Measurements from ENCODE around the gene NPPB. TPM values are rescaled to one million over a fixed set of nuclear protein-coding genes. Genes with fewer than 3 reads are reported as not detected.
A peak's percentile ranks its signal among the peaks of the same experiment; 100 is the strongest.
"Not testable (repeated sequence)": the region's sequence is repeated elsewhere in the genome, so short reads cannot be mapped to it uniquely, and the experiment has no call there.

Gene NPPB
- total RNA-seq (not detected), polyA plus RNA-seq (ENCODE audit: insufficient read depth in 1 of 8, insufficient read length in 8 of 8, low replicate concordance in 1 of 8) (not detected)
- long read RNA-seq, donor 1: 0 reads
- long read RNA-seq, donor 2: 0 reads
- long read RNA-seq, donor 3: 0 reads
- long read RNA-seq, donor 4: 0 reads
- long read RNA-seq, donor 5: 0 reads
- long read RNA-seq, donor 6: 0 reads
- long read RNA-seq, donor 7: 0 reads
- long read RNA-seq, donor 8: 0 reads
- long read RNA-seq, donor 9: 0 reads
- long read RNA-seq, donor 10: 0 reads
- long read RNA-seq, donor 11: 0 reads

- WGBS (ENCODE audit: insufficient coverage): 19% methylated on average over 16 of the region's 16 CpGs
- Histone ChIP-seq H3K4me3 (ENCODE audit: low read length) (no peak within 1 kb of the TSS), H3K27me3 (ENCODE audit: control insufficient read depth, insufficient read depth, low read length) (peaks cover 34% of the 10 kb centered on the region), H3K4me1 (ENCODE audit: control insufficient read depth, insufficient read depth, low read length) (peaks cover 5% of the 10 kb centered on the region), H3K36me3 (ENCODE audit: control insufficient read depth, insufficient read depth, low read length) (no peaks in the 10 kb centered on the region), H3K9me3 (replicated peaks; ENCODE audit: control insufficient read depth, low read depth, low read length) (no peaks in the 10 kb centered on the region), H3K27ac (ENCODE audit: low read length) (no peak within 1 kb of the TSS)
- no peak for DNase-seq
Observed at GRCh38 chr1:11858613-11858967, at the start of gene NPPB. TSS of gene NPPB (minus strand) at chr1:11858945. CDS start at chr1:11858833, 112 bp downstream.

- H3K27me3 ChIP-seq (ENCODE audit: control insufficient read depth, insufficient read depth, low read length): no peaks in the 10 kb centered on the region
- H3K4me3 ChIP-seq (ENCODE audit: low read length): peak overlapping the region; percentile 84
- 0% methylated on average over 11 of the region's 24 CpGs for WGBS (ENCODE audit: insufficient coverage)
- no peaks in the 10 kb centered on the region for H3K36me3 ChIP-seq (ENCODE audit: control insufficient read depth, insufficient read depth, low read length)
- H3K4me1 ChIP-seq (ENCODE audit: control insufficient read depth, insufficient read depth, low read length): peaks cover 6% of the 10 kb centered on the region
- no peaks in the 10 kb centered on the region for H3K9me3 ChIP-seq (replicated peaks; ENCODE audit: control insufficient read depth, low read depth, low read length)
- peak overlapping the region; percentile 98 for H3K27ac ChIP-seq (ENCODE audit: low read length)
- peak; percentile 98 for DNase-seq
Observed at GRCh38 chr1:11908095-11908675, 49.4 kb upstream of the NPPB start.

GRCh38 chr1:11907275-11908094 lies 48.7 kb upstream of the NPPB start:
- no peaks in the 10 kb centered on the region for H3K36me3 ChIP-seq (ENCODE audit: control insufficient read depth, insufficient read depth, low read length)
- H3K9me3 ChIP-seq (replicated peaks; ENCODE audit: control insufficient read depth, low read depth, low read length): no peaks in the 10 kb centered on the region
- H3K4me1 ChIP-seq (ENCODE audit: control insufficient read depth, insufficient read depth, low read length): peaks cover 6% of the 10 kb centered on the region
- peak overlapping the region; percentile 98 for H3K27ac ChIP-seq (ENCODE audit: low read length)
- peak; percentile 98 for DNase-seq
- whole genome bisulfite sequencing (ENCODE audit: insufficient coverage): 9% methylated on average over 7 of the region's 19 CpGs
- H3K4me3 ChIP-seq (ENCODE audit: low read length): no peak overlapping the region
- H3K27me3 ChIP-seq (ENCODE audit: control insufficient read depth, insufficient read depth, low read length): no peaks in the 10 kb centered on the region

GRCh38 chr1:11906870-11907269 lies 48.1 kb upstream of the NPPB start:
- Histone ChIP-seq H3K4me1 (ENCODE audit: control insufficient read depth, insufficient read depth, low read length) (peaks cover 6% of the 10 kb centered on the region), H3K9me3 (replicated peaks; ENCODE audit: control insufficient read depth, low read depth, low read length) (no peaks in the 10 kb centered on the region), H3K27ac (ENCODE audit: low read length) (no peak overlapping the region), H3K4me3 (ENCODE audit: low read length) (no peak overlapping the region), H3K27me3 (ENCODE audit: control insufficient read depth, insufficient read depth, low read length) (peaks cover 3% of the 10 kb centered on the region), H3K36me3 (ENCODE audit: control insufficient read depth, insufficient read depth, low read length) (no peaks in the 10 kb centered on the region)
- 53% methylated on average over 8 of the region's 10 CpGs for WGBS (ENCODE audit: insufficient coverage)
- DNase-seq: no peak

GRCh38 chr1:11904978-11905377 lies 46.2 kb upstream of the NPPB start:
- Histone ChIP-seq H3K4me1 (ENCODE audit: control insufficient read depth, insufficient read depth, low read length) (peaks cover 6% of the 10 kb centered on the region), H3K27me3 (ENCODE audit: control insufficient read depth, insufficient read depth, low read length) (peaks cover 11% of the 10 kb centered on the region), H3K27ac (ENCODE audit: low read length) (no peak overlapping the region), H3K36me3 (ENCODE audit: control insufficient read depth, insufficient read depth, low read length) (no peaks in the 10 kb centered on the region), H3K9me3 (replicated peaks; ENCODE audit: control insufficient read depth, low read depth, low read length) (no peaks in the 10 kb centered on the region), H3K4me3 (ENCODE audit: low read length) (no peak overlapping the region)
- no peak for DNase-seq
- 90% methylated on average over 2 of the region's 5 CpGs for whole genome bisulfite sequencing (ENCODE audit: insufficient coverage)

GRCh38 chr1:11904156-11904555 lies 45.4 kb upstream of the NPPB start:
- H3K4me3 ChIP-seq (ENCODE audit: low read length); H3K9me3 ChIP-seq (replicated peaks; ENCODE audit: control insufficient read depth, low read depth, low read length); H3K36me3 ChIP-seq (ENCODE audit: control insufficient read depth, insufficient read depth, low read length); DNase-seq; H3K4me1 ChIP-seq (ENCODE audit: control insufficient read depth, insufficient read depth, low read length); H3K27ac ChIP-seq (ENCODE audit: low read length): not testable (repeated sequence)
- peaks cover 17% of the 10 kb centered on the region for H3K27me3 ChIP-seq (ENCODE audit: control insufficient read depth, insufficient read depth, low read length)
- 100% methylated on average over 2 of the region's 5 CpGs for WGBS (ENCODE audit: insufficient coverage)

- H3K27ac ChIP-seq (ENCODE audit: low read length): no peak overlapping the region
- no peaks in the 10 kb centered on the region for H3K36me3 ChIP-seq (ENCODE audit: control insufficient read depth, insufficient read depth, low read length)
- peaks cover 27% of the 10 kb centered on the region for H3K27me3 ChIP-seq (ENCODE audit: control insufficient read depth, insufficient read depth, low read length)
- no peak for DNase-seq
- no peaks in the 10 kb centered on the region for H3K4me1 ChIP-seq (ENCODE audit: control insufficient read depth, insufficient read depth, low read length)
- no CpG with 5 or more reads among the region's 1 CpG for WGBS (ENCODE audit: insufficient coverage)
- H3K4me3 ChIP-seq (ENCODE audit: low read length): no peak overlapping the region
- no peaks in the 10 kb centered on the region for H3K9me3 ChIP-seq (replicated peaks; ENCODE audit: control insufficient read depth, low read depth, low read length)
Observed at GRCh38 chr1:11903210-11903609, 44.5 kb upstream of the NPPB start.

GRCh38 chr1:11901446-11901845 lies 42.7 kb upstream of the NPPB start:
- not testable (repeated sequence) for H3K4me3 ChIP-seq (ENCODE audit: low read length); DNase-seq; H3K9me3 ChIP-seq (replicated peaks; ENCODE audit: control insufficient read depth, low read depth, low read length); H3K4me1 ChIP-seq (ENCODE audit: control insufficient read depth, insufficient read depth, low read length); H3K27ac ChIP-seq (ENCODE audit: low read length); H3K36me3 ChIP-seq (ENCODE audit: control insufficient read depth, insufficient read depth, low read length)
- 100% methylated on average over 1 of the region's 9 CpGs for WGBS (ENCODE audit: insufficient coverage)
- peaks cover 38% of the 10 kb centered on the region for H3K27me3 ChIP-seq (ENCODE audit: control insufficient read depth, insufficient read depth, low read length)

- Histone ChIP-seq H3K9me3 (replicated peaks; ENCODE audit: control insufficient read depth, low read depth, low read length) (no peaks in the 10 kb centered on the region), H3K27me3 (ENCODE audit: control insufficient read depth, insufficient read depth, low read length) (peaks cover 42% of the 10 kb centered on the region), H3K36me3 (ENCODE audit: control insufficient read depth, insufficient read depth, low read length) (no peaks in the 10 kb centered on the region), H3K4me1 (ENCODE audit: control insufficient read depth, insufficient read depth, low read length) (no peaks in the 10 kb centered on the region), H3K27ac (ENCODE audit: low read length) (no peak overlapping the region), H3K4me3 (ENCODE audit: low read length) (no peak overlapping the region)
- DNase-seq: no peak
- WGBS (ENCODE audit: insufficient coverage): 15% methylated on average over 26 of the region's 26 CpGs
Observed at GRCh38 chr1:11898831-11899467, 40.2 kb upstream of the NPPB start.

All from muscle of leg (tissue), 16 donors.